Colonic mucosa (tissue), 4 donors: ENCODE data around the gene SEMA6B. TPM values are rescaled to one million over a fixed set of nuclear protein-coding genes. Genes with fewer than 3 reads are reported as not detected.

Source experiments
- DNase-seq: peaks from one replicate; pipeline ENCODE4 v3.0.0-alpha.2; 2020
- H3K27ac ChIP-seq: fragments of 200-600 bp; one replicate; pipeline ENCODE4 v1.8.0; 2021
- H3K27me3 ChIP-seq: fragments of 200-600 bp; one replicate; pipeline ENCODE4 v1.8.0; 2021
- H3K36me3 ChIP-seq: fragments of 200-600 bp; one replicate; pipeline ENCODE4 v1.8.0; 2021
- H3K4me1 ChIP-seq: fragments of 200-600 bp; one replicate; pipeline ENCODE4 v1.8.0; 2021; ENCODE audit warnings: mild to moderate bottlenecking
- H3K4me3 ChIP-seq: fragments of 200-600 bp; one replicate; pipeline ENCODE4 v1.8.0; 2021
- H3K9ac ChIP-seq, 2 donors: one replicate each; pipeline ENCODE4 v1.7.0; 2013; ENCODE audit warnings: control low read depth in 2 of 2, low read depth in 2 of 2, low read length in 2 of 2
- H3K9me3 ChIP-seq: fragments of 200-600 bp; one replicate; pipeline ENCODE4 v1.8.0; 2021
- intact Hi-C: fragments of 100-400 bp; cut with DNase I; formaldehyde crosslinking; loops from one replicate; pipeline ENCODE4 v1.14.1; 2022
- total RNA-seq, 2 donors: library from RNA; stranded (reverse); fragmentation: NEBNext Ultra II Directional in 1 of 2; extraction: Animal tissue kit (Norgen Biotek cat#: 25700) in 1 of 2; gene quantifications; one replicate each; pipeline ENCODE4 v1.2.1, GENCODE V29; 2021
- TF ChIP-seq, protein P1 (sequence below): fragments of 200-600 bp; IDR thresholded peaks from one replicate; pipeline ENCODE4 v1.8.0; 2022; ENCODE audit warnings: antibody characterized with exemption, mild to moderate bottlenecking
- donor health status: healthy.
- donor health status: DM: no; HTN: no; CAD: no.
- donor health status: DM: no; HTN: no; CAD: no.

SEMA6B gene
- total RNA-seq, 2 donors from 2014 or later = 1.3 to 5.6 TPM

DNA sequence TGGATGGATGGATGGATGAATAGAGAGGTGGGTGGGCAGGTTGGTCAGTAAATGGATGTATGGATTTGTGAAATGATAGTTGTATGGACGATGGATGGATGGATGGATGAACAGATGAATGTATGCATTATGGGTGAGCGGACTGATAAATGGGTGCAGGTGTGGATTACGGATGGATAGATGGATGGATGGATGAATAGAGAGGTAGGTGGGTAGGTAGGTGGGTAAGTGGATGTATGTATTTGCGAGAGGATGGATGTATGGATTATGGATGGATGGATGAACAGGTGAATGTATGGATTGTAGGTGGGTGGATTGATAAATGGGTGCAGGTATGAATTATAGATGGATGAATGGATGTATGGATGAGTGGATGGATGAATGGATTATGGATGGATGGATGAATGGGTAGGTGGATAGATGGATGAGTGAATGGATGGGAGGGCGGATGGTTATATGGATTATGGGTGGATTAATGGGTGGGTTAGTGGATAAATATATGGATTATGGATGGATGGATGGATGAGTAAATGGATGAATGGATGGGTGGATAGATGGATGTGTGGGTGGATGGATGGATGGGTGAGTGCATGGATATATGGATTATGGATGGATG lies 42.8 kb upstream of the SEMA6B start:
- H3K4me1 ChIP-seq = no peaks in the 10 kb centered on the region
- DNase-seq = no peak
- H3K36me3 ChIP-seq = no peaks in the 10 kb centered on the region
- peaks cover 4% of the 10 kb centered on the region for H3K27me3 ChIP-seq
- H3K4me3 ChIP-seq = no peak overlapping the region
- H3K27ac ChIP-seq = no peak overlapping the region
- no peaks in the 10 kb centered on the region for H3K9me3 ChIP-seq
- intact Hi-C loops = no loop called here
- H3K9ac ChIP-seq = no peak overlapping the region
- TF ChIP-seq, protein P1, sequence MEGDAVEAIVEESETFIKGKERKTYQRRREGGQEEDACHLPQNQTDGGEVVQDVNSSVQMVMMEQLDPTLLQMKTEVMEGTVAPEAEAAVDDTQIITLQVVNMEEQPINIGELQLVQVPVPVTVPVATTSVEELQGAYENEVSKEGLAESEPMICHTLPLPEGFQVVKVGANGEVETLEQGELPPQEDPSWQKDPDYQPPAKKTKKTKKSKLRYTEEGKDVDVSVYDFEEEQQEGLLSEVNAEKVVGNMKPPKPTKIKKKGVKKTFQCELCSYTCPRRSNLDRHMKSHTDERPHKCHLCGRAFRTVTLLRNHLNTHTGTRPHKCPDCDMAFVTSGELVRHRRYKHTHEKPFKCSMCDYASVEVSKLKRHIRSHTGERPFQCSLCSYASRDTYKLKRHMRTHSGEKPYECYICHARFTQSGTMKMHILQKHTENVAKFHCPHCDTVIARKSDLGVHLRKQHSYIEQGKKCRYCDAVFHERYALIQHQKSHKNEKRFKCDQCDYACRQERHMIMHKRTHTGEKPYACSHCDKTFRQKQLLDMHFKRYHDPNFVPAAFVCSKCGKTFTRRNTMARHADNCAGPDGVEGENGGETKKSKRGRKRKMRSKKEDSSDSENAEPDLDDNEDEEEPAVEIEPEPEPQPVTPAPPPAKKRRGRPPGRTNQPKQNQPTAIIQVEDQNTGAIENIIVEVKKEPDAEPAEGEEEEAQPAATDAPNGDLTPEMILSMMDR = no peak

DNA sequence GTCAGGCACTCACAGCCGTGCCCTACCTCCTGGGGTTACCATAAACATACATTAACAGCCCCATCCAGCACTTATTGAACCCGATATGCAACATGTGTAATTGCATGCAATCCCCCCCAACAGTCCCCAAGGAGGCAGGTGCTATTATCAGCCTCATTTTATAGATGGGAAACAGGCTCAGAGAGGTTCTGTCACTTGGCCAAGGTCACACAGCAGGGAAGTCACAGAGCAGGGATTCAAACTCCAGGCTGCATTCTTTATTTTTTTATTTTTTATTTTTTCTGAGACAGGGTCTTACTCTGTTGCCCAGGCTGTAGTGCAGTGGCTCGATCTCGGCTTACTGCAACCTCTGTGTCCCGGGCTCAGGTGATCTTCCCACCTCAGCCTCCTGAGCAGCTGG lies 41.4 kb upstream of the SEMA6B start:
- H3K27ac ChIP-seq = no peak overlapping the region
- H3K4me3 ChIP-seq = no peak overlapping the region
- H3K9ac ChIP-seq = no peak overlapping the region
- no peak for DNase-seq
- intact Hi-C loops = no loop called here
- TF ChIP-seq, protein P1 = no peak
- peaks cover 9% of the 10 kb centered on the region for H3K27me3 ChIP-seq
- no peaks in the 10 kb centered on the region for H3K4me1 ChIP-seq
- no peaks in the 10 kb centered on the region for H3K36me3 ChIP-seq
- H3K9me3 ChIP-seq = no peaks in the 10 kb centered on the region

DNA sequence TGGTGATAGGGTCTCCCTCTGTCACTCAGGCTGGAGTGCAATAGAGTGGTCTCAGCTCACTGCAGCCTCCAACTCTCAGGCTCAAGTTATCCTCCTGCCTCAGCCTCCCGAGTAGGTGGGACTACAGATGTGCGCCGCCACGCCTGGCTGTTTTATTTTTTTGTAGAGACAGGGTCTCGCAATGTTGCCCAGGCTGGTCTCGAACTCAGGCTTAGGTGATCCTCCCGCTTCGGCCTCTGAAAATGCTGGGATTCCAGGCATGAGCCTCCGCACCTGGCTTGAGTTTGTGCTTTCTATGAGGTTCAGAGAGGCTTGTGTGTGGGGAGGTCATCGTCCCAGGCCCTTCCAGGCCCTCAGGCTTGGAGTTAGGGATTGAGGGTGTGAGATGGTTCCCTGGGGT lies 40.6 kb upstream of the SEMA6B start:
- H3K4me3 ChIP-seq = no peak overlapping the region
- intact Hi-C loops = no loop called here
- no peaks in the 10 kb centered on the region for H3K36me3 ChIP-seq
- H3K27ac ChIP-seq = no peak overlapping the region
- DNase-seq = no peak
- no peak overlapping the region for H3K9ac ChIP-seq
- no peaks in the 10 kb centered on the region for H3K4me1 ChIP-seq
- peaks cover 9% of the 10 kb centered on the region for H3K27me3 ChIP-seq
- H3K9me3 ChIP-seq = no peaks in the 10 kb centered on the region
- TF ChIP-seq, protein P1 = no peak

DNA sequence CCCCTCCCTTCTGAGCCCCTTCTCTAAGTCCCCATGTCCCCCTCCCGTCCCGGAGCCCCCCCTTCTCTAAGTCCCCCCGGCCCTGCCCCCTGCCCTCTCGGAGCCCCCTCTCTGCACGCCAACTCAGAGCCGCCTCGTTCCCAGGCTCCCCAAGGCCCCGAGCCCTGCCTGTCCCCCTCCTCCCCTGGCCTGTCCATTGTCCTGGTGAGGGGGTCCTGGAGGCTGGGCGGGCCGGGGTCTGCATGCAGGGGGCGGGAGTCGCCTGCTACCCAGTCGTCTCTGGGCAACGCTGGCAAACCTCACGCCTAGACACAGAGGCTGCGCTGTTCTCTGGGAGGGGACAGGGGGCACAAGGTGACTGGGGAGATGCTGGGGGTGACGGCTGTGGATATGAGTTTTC lies 39.2 kb upstream of the SEMA6B start:
- Histone ChIP-seq H3K27ac (no peak overlapping the region), H3K4me1 (no peaks in the 10 kb centered on the region), H3K27me3 (peaks cover 9% of the 10 kb centered on the region), H3K4me3 (no peak overlapping the region), H3K36me3 (no peaks in the 10 kb centered on the region), H3K9me3 (no peaks in the 10 kb centered on the region), H3K9ac (no peak overlapping the region)
- DNase-seq = no peak
- TF ChIP-seq, protein P1 = no peak
- intact Hi-C loops = no loop called here

DNA sequence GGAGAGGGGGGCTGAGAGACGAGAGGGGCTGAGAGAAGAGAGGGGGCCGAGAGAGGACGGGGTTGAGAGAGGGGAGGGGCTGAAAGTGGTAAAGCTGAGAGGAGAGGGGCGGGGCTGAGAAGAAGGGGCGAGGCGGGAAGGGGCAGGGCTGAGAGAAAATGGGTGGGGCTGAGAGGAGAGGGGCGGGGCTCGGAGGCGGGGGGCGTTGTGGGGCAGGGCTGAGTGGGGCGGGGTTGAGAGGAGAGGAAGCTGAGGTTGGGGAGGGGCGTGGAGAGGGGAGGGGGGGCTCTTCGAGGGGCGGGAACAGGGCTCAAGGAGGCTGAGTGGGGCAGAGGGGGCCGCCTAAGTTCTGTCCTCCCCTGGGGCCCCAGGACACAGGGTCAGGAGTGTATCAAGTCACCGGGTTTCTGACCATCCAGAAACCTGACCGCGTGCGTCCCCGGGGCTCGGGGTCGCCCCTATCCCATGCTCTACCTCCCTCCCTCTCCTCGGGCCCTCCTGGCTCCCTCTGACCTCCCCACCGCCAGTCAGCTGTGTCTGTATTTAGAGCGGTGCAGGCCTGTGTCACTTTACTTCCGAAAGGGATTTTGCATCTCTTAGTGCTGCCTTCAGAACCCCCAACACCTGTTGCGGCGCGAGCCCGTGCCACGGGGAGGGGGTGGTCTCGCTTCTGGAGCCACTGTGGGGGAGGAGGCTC lies 38.6 kb upstream of the SEMA6B start:
- H3K9me3 ChIP-seq = no peaks in the 10 kb centered on the region
- peaks cover 9% of the 10 kb centered on the region for H3K27me3 ChIP-seq
- no peaks in the 10 kb centered on the region for H3K36me3 ChIP-seq
- DNase-seq = peak; percentile 45
- TF ChIP-seq, protein P1 = no peak
- H3K4me3 ChIP-seq = no peak overlapping the region
- no peaks in the 10 kb centered on the region for H3K4me1 ChIP-seq
- intact Hi-C loops = no loop called here
- H3K9ac ChIP-seq = no peak overlapping the region
- no peak overlapping the region for H3K27ac ChIP-seq
